Measurements from ENCODE around the gene ASTN2. TPM values are rescaled to one million over a fixed set of nuclear protein-coding genes. Genes with fewer than 3 reads are reported as not detected.

ASTN2 gene
- total RNA-seq, 1 donor from 2014 or later: 10.0 TPM

GRCh38 chr9:117149996-117150395 lies 264.9 kb downstream of the ASTN2 start:
- no peak for DNase-seq (ENCODE audit: low spot score)
- no peaks in the 10 kb centered on the region for H3K36me3 Mint-ChIP-seq (ENCODE audit: low read depth, unreplicated experiment)
- H3K27ac Mint-ChIP-seq (ENCODE audit: unreplicated experiment): no peak overlapping the region
- H3K27me3 Mint-ChIP-seq (ENCODE audit: unreplicated experiment): no peaks in the 10 kb centered on the region
- H3K9me3 Mint-ChIP-seq (ENCODE audit: unreplicated experiment): no peaks in the 10 kb centered on the region
- peaks cover 3% of the 10 kb centered on the region for H3K4me1 Mint-ChIP-seq (ENCODE audit: unreplicated experiment)
- no peak for TF ChIP-seq CTCF (IDR thresholded peaks at IDR 0.05; ENCODE audit: unreplicated experiment)
- H3K4me3 Mint-ChIP-seq (ENCODE audit: unreplicated experiment): no peak overlapping the region

- no peaks in the 10 kb centered on the region for H3K4me1 Mint-ChIP-seq (ENCODE audit: unreplicated experiment)
- no peak overlapping the region for H3K27ac Mint-ChIP-seq (ENCODE audit: unreplicated experiment)
- H3K36me3 Mint-ChIP-seq (ENCODE audit: low read depth, unreplicated experiment): no peaks in the 10 kb centered on the region
- no peaks in the 10 kb centered on the region for H3K27me3 Mint-ChIP-seq (ENCODE audit: unreplicated experiment)
- no peaks in the 10 kb centered on the region for H3K9me3 Mint-ChIP-seq (ENCODE audit: unreplicated experiment)
- DNase-seq (ENCODE audit: low spot score): no peak
- no peak overlapping the region for H3K4me3 Mint-ChIP-seq (ENCODE audit: unreplicated experiment)
- no peak for TF ChIP-seq CTCF (IDR thresholded peaks at IDR 0.05; ENCODE audit: unreplicated experiment)
Observed at GRCh38 chr9:117145811-117146490, 268.9 kb downstream of the ASTN2 start.

DNA sequence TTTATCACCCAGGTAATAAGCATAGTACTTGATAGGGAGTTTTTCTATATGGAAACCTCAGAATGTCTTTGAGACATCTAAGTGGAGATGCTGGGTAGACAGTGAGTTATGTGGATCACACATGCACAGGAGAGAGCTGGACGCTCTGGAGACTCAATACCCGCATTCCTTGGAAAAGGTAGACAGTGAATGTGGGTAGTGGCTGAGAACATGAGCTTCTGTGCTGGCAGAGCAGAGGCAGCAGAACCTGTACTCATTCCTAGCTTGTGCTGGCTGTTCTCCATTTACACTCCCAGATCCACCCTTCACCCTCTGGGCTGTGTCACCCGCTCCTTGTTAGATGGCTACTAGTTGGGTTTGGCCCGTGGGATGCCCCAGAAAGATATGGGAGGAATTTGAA lies 269.8 kb downstream of the ASTN2 start:
- Mint-ChIP-seq H3K4me3 (ENCODE audit: unreplicated experiment) (no peak overlapping the region), H3K27ac (ENCODE audit: unreplicated experiment) (no peak overlapping the region), H3K27me3 (ENCODE audit: unreplicated experiment) (peaks cover 2% of the 10 kb centered on the region), H3K9me3 (ENCODE audit: unreplicated experiment) (no peaks in the 10 kb centered on the region), H3K36me3 (ENCODE audit: low read depth, unreplicated experiment) (no peaks in the 10 kb centered on the region), H3K4me1 (ENCODE audit: unreplicated experiment) (no peaks in the 10 kb centered on the region)
- no peak for TF ChIP-seq CTCF (IDR thresholded peaks at IDR 0.05; ENCODE audit: unreplicated experiment)
- DNase-seq (ENCODE audit: low spot score): no peak

- Mint-ChIP-seq H3K27ac (ENCODE audit: unreplicated experiment) (no peak overlapping the region), H3K36me3 (ENCODE audit: low read depth, unreplicated experiment) (no peaks in the 10 kb centered on the region), H3K9me3 (ENCODE audit: unreplicated experiment) (no peaks in the 10 kb centered on the region), H3K27me3 (ENCODE audit: unreplicated experiment) (peaks cover 2% of the 10 kb centered on the region), H3K4me3 (ENCODE audit: unreplicated experiment) (no peak overlapping the region), H3K4me1 (ENCODE audit: unreplicated experiment) (no peaks in the 10 kb centered on the region)
- no peak for DNase-seq (ENCODE audit: low spot score)
- no peak for TF ChIP-seq CTCF (IDR thresholded peaks at IDR 0.05; ENCODE audit: unreplicated experiment)
Observed at GRCh38 chr9:117138231-117138630, 276.6 kb downstream of the ASTN2 start.

GRCh38 chr9:117136461-117136860 lies 278.4 kb downstream of the ASTN2 start:
- H3K27ac Mint-ChIP-seq (ENCODE audit: unreplicated experiment): no peak overlapping the region
- H3K27me3 Mint-ChIP-seq (ENCODE audit: unreplicated experiment): peaks cover 2% of the 10 kb centered on the region
- DNase-seq (ENCODE audit: low spot score): no peak
- H3K9me3 Mint-ChIP-seq (ENCODE audit: unreplicated experiment): no peaks in the 10 kb centered on the region
- H3K4me3 Mint-ChIP-seq (ENCODE audit: unreplicated experiment): no peak overlapping the region
- no peak for TF ChIP-seq CTCF (IDR thresholded peaks at IDR 0.05; ENCODE audit: unreplicated experiment)
- H3K36me3 Mint-ChIP-seq (ENCODE audit: low read depth, unreplicated experiment): no peaks in the 10 kb centered on the region
- H3K4me1 Mint-ChIP-seq (ENCODE audit: unreplicated experiment): no peaks in the 10 kb centered on the region
